GM18499 (cell line): Measurements from ENCODE around the gene SRF.
"Not testable (repeated sequence)": the region's sequence is repeated elsewhere in the genome, so short reads cannot be mapped to it uniquely, and the experiment has no call there.

Experiments used
- ATAC-seq: cut with Tn5 transposase; IDR thresholded peaks from one replicate; pipeline ENCODE4 v1.9.1; 2021; ENCODE audit warnings: moderate number of reproducible peaks; ENCODE audit not compliant: insufficient read depth, unreplicated experiment

The SRF gene

GRCh38 chr6:43170931-43171706 lies at the start of gene SRF:
Gene SRF, plus strand, starts transcription at chr6:43171269. Its CDS starts 388 bp downstream, at chr6:43171657.
- peak; percentile 38 for ATAC-seq

- ATAC-seq = no peak
Measured at GRCh38 chr6:43122146-43122545, 48.9 kb upstream of the SRF start.

- ATAC-seq = no peak
Measured at GRCh38 chr6:43123461-43124314, 47.4 kb upstream of the SRF start.

- no peak for ATAC-seq
Measured at GRCh38 chr6:43124481-43124880, 46.6 kb upstream of the SRF start.

GRCh38 chr6:43125119-43125518 lies 46.0 kb upstream of the SRF start:
- ATAC-seq = no peak

- ATAC-seq = no peak
Measured at GRCh38 chr6:43125555-43125954, 45.5 kb upstream of the SRF start.

GRCh38 chr6:43127180-43127579 lies 43.9 kb upstream of the SRF start:
- no peak for ATAC-seq

GRCh38 chr6:43127877-43128276 lies 43.2 kb upstream of the SRF start:
- no peak for ATAC-seq

- no peak for ATAC-seq
Measured at GRCh38 chr6:43128926-43129325, 42.1 kb upstream of the SRF start.

- no peak for ATAC-seq
Measured at GRCh38 chr6:43129434-43130194, 41.5 kb upstream of the SRF start.

GRCh38 chr6:43130429-43130828 lies 40.6 kb upstream of the SRF start:
- no peak for ATAC-seq

GRCh38 chr6:43131379-43131778 lies 39.7 kb upstream of the SRF start:
- not testable (repeated sequence) for ATAC-seq

- ATAC-seq = no peak
Measured at GRCh38 chr6:43138267-43138666, 32.8 kb upstream of the SRF start.

- ATAC-seq = not testable (repeated sequence)
Measured at GRCh38 chr6:43139973-43140372, 31.1 kb upstream of the SRF start.

GRCh38 chr6:43141644-43142043 lies 29.4 kb upstream of the SRF start:
- ATAC-seq = no peak

- ATAC-seq = no peak
Measured at GRCh38 chr6:43142101-43142500, 29.0 kb upstream of the SRF start.

GRCh38 chr6:43143235-43144128 lies 27.6 kb upstream of the SRF start:
- no peak for ATAC-seq

GRCh38 chr6:43144879-43145278 lies 26.2 kb upstream of the SRF start:
- ATAC-seq = no peak

- no peak for ATAC-seq
Measured at GRCh38 chr6:43146261-43146660, 24.8 kb upstream of the SRF start.
